ENCODE measurements around the gene SCAF4.

The SCAF4 gene

DNA sequence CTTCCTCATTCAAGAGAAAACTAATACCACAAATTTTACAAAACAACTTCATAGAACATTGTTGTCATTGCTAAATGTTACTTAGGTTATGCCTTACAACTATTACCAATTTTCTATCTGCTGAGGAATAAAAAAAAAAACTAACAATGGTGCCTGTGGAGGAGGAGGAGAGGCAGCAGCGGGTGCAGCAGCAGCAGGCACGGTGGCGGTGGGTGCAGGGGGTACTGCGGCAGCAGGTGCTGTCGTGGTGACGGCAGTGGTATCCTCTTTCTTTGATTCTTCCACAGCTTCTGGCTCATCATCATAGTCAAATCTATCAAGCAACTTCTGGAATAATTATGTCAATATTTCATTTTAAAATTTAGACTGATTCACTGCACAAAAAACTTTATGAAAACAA, 35.5 kb downstream of the SCAF4 start:
- no peak for DNase-seq (ENCODE audit: low read depth)
- H3K4me3 ChIP-seq (ENCODE audit: control insufficient read depth, low read depth, low read length): no peak overlapping the region
- TF ChIP-seq, protein P1, sequence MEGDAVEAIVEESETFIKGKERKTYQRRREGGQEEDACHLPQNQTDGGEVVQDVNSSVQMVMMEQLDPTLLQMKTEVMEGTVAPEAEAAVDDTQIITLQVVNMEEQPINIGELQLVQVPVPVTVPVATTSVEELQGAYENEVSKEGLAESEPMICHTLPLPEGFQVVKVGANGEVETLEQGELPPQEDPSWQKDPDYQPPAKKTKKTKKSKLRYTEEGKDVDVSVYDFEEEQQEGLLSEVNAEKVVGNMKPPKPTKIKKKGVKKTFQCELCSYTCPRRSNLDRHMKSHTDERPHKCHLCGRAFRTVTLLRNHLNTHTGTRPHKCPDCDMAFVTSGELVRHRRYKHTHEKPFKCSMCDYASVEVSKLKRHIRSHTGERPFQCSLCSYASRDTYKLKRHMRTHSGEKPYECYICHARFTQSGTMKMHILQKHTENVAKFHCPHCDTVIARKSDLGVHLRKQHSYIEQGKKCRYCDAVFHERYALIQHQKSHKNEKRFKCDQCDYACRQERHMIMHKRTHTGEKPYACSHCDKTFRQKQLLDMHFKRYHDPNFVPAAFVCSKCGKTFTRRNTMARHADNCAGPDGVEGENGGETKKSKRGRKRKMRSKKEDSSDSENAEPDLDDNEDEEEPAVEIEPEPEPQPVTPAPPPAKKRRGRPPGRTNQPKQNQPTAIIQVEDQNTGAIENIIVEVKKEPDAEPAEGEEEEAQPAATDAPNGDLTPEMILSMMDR (IDR thresholded peaks at IDR 0.05; ENCODE audit: control insufficient read depth, insufficient read depth, low read depth, low read length, missing control alignments): no peak

DNA sequence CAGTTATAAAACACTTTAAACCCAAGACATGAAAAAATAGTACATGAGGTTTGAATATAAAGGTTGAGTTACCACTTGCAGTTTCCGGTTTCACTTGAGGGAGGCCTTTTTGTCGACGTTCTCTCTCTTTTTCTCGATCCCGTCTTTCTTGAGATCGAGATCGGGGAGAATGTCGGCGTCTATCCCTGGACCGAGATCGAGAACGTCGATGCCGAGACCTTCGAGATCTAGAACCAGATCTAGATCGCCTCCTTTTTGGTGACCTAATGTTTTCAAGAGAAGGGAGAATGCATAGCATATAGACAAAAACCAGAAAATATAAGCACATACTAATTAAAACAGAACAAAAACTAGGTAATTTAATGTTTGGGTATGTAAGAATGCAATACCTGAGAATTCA, 38.7 kb downstream of the SCAF4 start:
- TF ChIP-seq, protein P1 (IDR thresholded peaks at IDR 0.05; ENCODE audit: control insufficient read depth, insufficient read depth, low read depth, low read length, missing control alignments): no peak
- H3K4me3 ChIP-seq (ENCODE audit: control insufficient read depth, low read depth, low read length): no peak overlapping the region
- no peak for DNase-seq (ENCODE audit: low read depth)

GRCh38 chr21:31688603-31689368, 43.1 kb downstream of the SCAF4 start:
- no peak overlapping the region for H3K4me3 ChIP-seq (ENCODE audit: control insufficient read depth, low read depth, low read length)
- TF ChIP-seq, protein P1 (IDR thresholded peaks at IDR 0.05; ENCODE audit: control insufficient read depth, insufficient read depth, low read depth, low read length, missing control alignments): no peak
- DNase-seq (ENCODE audit: low read depth): no peak

DNA sequence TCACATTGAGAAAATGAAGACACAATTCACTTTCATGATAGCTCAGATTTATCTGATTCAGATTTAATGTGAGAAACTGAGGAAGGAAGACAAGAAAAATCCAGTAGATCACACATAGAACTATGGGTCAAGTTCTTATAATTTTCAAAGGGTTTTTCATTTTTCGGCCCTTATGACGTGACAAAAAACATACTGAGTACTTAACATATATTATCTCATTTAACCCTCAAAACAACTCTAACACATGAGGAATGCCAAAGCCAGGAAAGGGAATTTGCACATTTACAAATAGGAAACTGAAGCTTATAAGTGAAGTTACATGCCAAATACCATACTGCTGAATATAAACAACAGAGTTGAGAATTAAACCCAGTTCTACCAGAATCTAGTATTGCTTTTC, 44.8 kb downstream of the SCAF4 start:
- no peak overlapping the region for H3K4me3 ChIP-seq (ENCODE audit: control insufficient read depth, low read depth, low read length)
- TF ChIP-seq, protein P1 (IDR thresholded peaks at IDR 0.05; ENCODE audit: control insufficient read depth, insufficient read depth, low read depth, low read length, missing control alignments): no peak
- no peak for DNase-seq (ENCODE audit: low read depth)

DNA sequence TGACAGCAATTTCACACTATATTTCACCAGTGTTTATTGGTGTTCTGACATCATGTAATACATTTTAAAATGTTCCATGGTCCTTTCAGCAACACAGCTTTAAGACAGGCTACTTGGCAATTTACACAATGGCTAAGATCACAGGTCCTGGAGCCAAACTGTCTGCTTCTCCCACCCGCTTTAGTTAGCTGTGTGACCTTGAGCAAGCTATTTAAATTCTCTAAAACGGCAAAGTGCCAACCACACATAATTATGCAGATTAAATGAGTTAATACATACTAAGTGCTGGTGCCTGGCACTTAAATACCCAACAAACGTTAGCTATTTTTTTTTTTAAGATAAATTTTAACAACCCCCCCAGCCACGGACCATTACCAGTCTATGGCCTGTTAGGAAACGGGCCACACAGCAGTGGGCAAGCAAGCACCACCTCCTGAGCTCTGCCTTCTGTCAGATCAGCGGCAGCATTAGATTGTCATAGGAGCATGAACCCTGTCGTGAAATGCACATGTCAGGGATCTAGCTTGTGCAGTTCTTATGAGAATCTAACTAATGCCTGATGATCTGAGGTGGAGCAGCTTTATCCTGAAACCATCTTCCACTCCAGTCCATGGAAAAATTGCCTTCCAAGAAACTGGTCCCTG, 45.5 kb downstream of the SCAF4 start:
- no peak overlapping the region for H3K4me3 ChIP-seq (ENCODE audit: control insufficient read depth, low read depth, low read length)
- TF ChIP-seq, protein P1 (IDR thresholded peaks at IDR 0.05; ENCODE audit: control insufficient read depth, insufficient read depth, low read depth, low read length, missing control alignments): no peak
- no peak for DNase-seq (ENCODE audit: low read depth)

- no peak overlapping the region for H3K4me3 ChIP-seq (ENCODE audit: control insufficient read depth, low read depth, low read length)
- no peak for DNase-seq (ENCODE audit: low read depth)
- TF ChIP-seq, protein P1 (IDR thresholded peaks at IDR 0.05; ENCODE audit: control insufficient read depth, insufficient read depth, low read depth, low read length, missing control alignments): no peak
These were observed 47.0 kb downstream of the SCAF4 start for GRCh38 chr21:31684918-31685317.

Measured in AG09309 (cell line).